ENCODE data around the gene URB1. TPM values are rescaled to one million over a fixed set of nuclear protein-coding genes. Genes with fewer than 3 reads are reported as not detected.

URB1 gene
- total RNA-seq, 4 donors from 2014 or later: 18.3 to 26.9 (median 20.7) TPM

- no peak overlapping the region for H3K4me3 ChIP-seq
- no peaks in the 10 kb centered on the region for H3K36me3 ChIP-seq
- no peaks in the 10 kb centered on the region for H3K9me3 ChIP-seq
- 73 to 89% methylated on average over 2 of the region's 2 CpGs for WGBS, 2 donors (ENCODE audit: low coverage in 1 of 2)
- no peak overlapping the region for H3K27ac ChIP-seq
- TF ChIP-seq, protein P1, sequence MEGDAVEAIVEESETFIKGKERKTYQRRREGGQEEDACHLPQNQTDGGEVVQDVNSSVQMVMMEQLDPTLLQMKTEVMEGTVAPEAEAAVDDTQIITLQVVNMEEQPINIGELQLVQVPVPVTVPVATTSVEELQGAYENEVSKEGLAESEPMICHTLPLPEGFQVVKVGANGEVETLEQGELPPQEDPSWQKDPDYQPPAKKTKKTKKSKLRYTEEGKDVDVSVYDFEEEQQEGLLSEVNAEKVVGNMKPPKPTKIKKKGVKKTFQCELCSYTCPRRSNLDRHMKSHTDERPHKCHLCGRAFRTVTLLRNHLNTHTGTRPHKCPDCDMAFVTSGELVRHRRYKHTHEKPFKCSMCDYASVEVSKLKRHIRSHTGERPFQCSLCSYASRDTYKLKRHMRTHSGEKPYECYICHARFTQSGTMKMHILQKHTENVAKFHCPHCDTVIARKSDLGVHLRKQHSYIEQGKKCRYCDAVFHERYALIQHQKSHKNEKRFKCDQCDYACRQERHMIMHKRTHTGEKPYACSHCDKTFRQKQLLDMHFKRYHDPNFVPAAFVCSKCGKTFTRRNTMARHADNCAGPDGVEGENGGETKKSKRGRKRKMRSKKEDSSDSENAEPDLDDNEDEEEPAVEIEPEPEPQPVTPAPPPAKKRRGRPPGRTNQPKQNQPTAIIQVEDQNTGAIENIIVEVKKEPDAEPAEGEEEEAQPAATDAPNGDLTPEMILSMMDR (IDR thresholded peaks at IDR 0.05): no peak
- TF ChIP-seq EP300 (IDR thresholded peaks at IDR 0.05) (no peak), POLR2A (IDR thresholded peaks at IDR 0.05) (no peak), POLR2AphosphoS5 (IDR thresholded peaks at IDR 0.05) (no peak)
- no peaks in the 10 kb centered on the region for H3K4me1 ChIP-seq
- ATAC-seq: no peak
- H3K27me3 ChIP-seq: no peaks in the 10 kb centered on the region
These were observed 91.2 kb downstream of the URB1 start for GRCh38 chr21:32301596-32301995.

DNA sequence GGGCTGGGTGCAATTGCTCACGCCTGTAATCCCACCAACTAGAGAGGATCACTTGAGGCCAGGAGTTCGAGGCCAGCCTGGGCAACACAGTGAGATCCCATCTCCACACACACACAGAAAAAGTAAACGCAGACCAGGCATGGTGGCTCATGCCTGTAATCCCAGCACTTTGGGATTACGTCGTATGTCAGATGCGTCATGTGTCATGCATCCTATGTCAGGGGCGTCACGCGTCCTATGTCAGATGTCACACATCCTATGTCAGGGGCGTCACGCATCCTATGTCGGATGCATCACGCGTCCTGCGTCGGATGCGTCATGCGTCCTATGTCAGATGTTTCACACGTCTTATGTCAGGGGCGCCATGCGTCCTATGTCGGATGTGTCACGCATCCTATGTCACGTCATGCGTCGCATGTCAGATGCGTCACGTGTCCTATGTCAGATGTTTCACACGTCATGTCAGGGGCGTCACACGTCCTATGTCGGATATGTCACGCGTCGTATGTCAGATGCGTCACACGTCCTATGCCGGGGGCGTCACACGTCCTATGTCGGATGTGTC lies 92.6 kb downstream of the URB1 start:
- no peak overlapping the region for H3K4me3 ChIP-seq
- ATAC-seq: no peak
- 83 to 100% methylated on average over 2 to 27 of the region's 41 CpGs for WGBS, 2 donors (ENCODE audit: low coverage in 1 of 2)
- no peaks in the 10 kb centered on the region for H3K36me3 ChIP-seq
- H3K4me1 ChIP-seq: no peaks in the 10 kb centered on the region
- H3K27ac ChIP-seq: no peak overlapping the region
- TF ChIP-seq POLR2AphosphoS5 (IDR thresholded peaks at IDR 0.05): peak; percentile 61
- TF ChIP-seq, protein P1 (IDR thresholded peaks at IDR 0.05): no peak
- no peaks in the 10 kb centered on the region for H3K9me3 ChIP-seq
- no peaks in the 10 kb centered on the region for H3K27me3 ChIP-seq

- H3K27me3 ChIP-seq: no peaks in the 10 kb centered on the region
- no peak overlapping the region for H3K4me3 ChIP-seq
- H3K27ac ChIP-seq: no peak overlapping the region
- TF ChIP-seq EP300 (IDR thresholded peaks at IDR 0.05) (no peak), POLR2AphosphoS5 (IDR thresholded peaks at IDR 0.05) (no peak), POLR2A (IDR thresholded peaks at IDR 0.05) (no peak)
- TF ChIP-seq, protein P1 (IDR thresholded peaks at IDR 0.05): no peak
- no peak for ATAC-seq
- WGBS, 2 donors (ENCODE audit: low coverage in 1 of 2): 77 to 79% methylated on average over 5 to 6 of the region's 6 CpGs
- H3K4me1 ChIP-seq: no peaks in the 10 kb centered on the region
- H3K36me3 ChIP-seq: no peaks in the 10 kb centered on the region
- no peaks in the 10 kb centered on the region for H3K9me3 ChIP-seq
These were observed 93.1 kb downstream of the URB1 start for GRCh38 chr21:32299695-32300094.

DNA sequence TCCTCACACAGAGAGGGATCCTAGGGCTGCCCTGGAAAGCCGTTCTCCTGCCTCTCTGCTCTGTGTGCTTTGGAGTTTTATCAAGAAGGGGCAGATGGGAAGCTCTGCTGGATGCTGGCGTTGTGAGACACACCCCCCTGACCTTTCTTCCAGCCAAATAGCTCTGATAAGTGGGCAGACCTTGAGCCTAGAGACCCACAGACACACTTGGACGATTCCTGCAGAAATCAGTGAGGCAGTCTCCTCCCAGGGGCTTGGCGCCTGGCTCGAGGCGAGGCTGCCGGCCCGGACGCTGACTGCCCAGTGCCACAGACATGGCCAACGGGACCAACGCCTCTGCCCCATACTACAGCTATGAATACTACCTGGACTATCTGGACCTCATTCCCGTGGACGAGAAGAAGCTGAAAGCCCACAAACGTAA lies 94.1 kb downstream of the URB1 start, which contains the start of gene MRAP:
Gene MRAP, plus strand, starts transcription at position 198 of the 424 bp plus-strand sequence. Its CDS starts 117 bp downstream, at position 315.
- Histone ChIP-seq H3K9me3 (no peaks in the 10 kb centered on the region), H3K4me1 (no peaks in the 10 kb centered on the region), H3K4me3 (no peak within 1 kb of the TSS), H3K36me3 (no peaks in the 10 kb centered on the region), H3K27me3 (no peaks in the 10 kb centered on the region), H3K27ac (no peak within 1 kb of the TSS)
- TF ChIP-seq POLR2AphosphoS5 (IDR thresholded peaks at IDR 0.05) (no peak), POLR2A (IDR thresholded peaks at IDR 0.05) (no peak), EP300 (IDR thresholded peaks at IDR 0.05) (no peak)
- TF ChIP-seq, protein P1 (IDR thresholded peaks at IDR 0.05): no peak
- WGBS, 2 donors (ENCODE audit: low coverage in 1 of 2): 84 to 85% methylated on average over 3 to 5 of the region's 14 CpGs
- no peak for ATAC-seq

GRCh38 chr21:32298148-32298559 lies 94.7 kb downstream of the URB1 start:
- WGBS, 2 donors (ENCODE audit: low coverage in 1 of 2): 83 to 90% methylated on average over 1 to 5 of the region's 6 CpGs
- peak; percentile 57 for ATAC-seq
- Histone ChIP-seq H3K36me3 (no peaks in the 10 kb centered on the region), H3K4me3 (no peak overlapping the region), H3K4me1 (no peaks in the 10 kb centered on the region), H3K9me3 (no peaks in the 10 kb centered on the region), H3K27ac (no peak overlapping the region), H3K27me3 (no peaks in the 10 kb centered on the region)
- TF ChIP-seq, protein P1 (IDR thresholded peaks at IDR 0.05): no peak
- TF ChIP-seq POLR2AphosphoS5 (IDR thresholded peaks at IDR 0.05): no peak
- TF ChIP-seq EP300 (IDR thresholded peaks at IDR 0.05): no peak
- TF ChIP-seq POLR2A (IDR thresholded peaks at IDR 0.05): no peak
